Liver (tissue), 9 donors: ENCODE data around the gene ARHGEF3. TPM values are rescaled to one million over a fixed set of nuclear protein-coding genes. Genes with fewer than 3 reads are reported as not detected.

Experiments
- DNase-seq: peaks from one replicate; pipeline ENCODE4 v3.0.0-alpha.2; 2017; ENCODE audit warnings: low spot score
- H3K27ac ChIP-seq, 2 donors: one replicate each; pipeline ENCODE4 v1.7.0; 2013; ENCODE audit warnings: inconsistent platforms in 2 of 2, low read length in 2 of 2, control low read depth in 1 of 2, low read depth in 1 of 2, mild to moderate bottlenecking in 1 of 2
- H3K27me3 ChIP-seq, 4 donors: one replicate each; pipeline versions ENCODE4 v1.6.1 to v1.7.0; 2013; ENCODE audit warnings: low read length in 3 of 4, inconsistent platforms in 1 of 4, mild to moderate bottlenecking in 1 of 4, moderate library complexity in 1 of 4; ENCODE audit not compliant: control insufficient read depth in 4 of 4, insufficient read depth in 4 of 4
- H3K36me3 ChIP-seq, 4 donors: one replicate each; pipeline versions ENCODE4 v1.6.1 to v1.7.0; 2013; ENCODE audit warnings: low read length in 3 of 4, mild to moderate bottlenecking in 3 of 4, low read depth in 1 of 4, moderate library complexity in 1 of 4; ENCODE audit not compliant: control insufficient read depth in 4 of 4, insufficient read depth in 3 of 4
- H3K4me1 ChIP-seq, 4 donors: one replicate each; pipeline versions ENCODE4 v1.6.1 to v1.7.0; 2013; ENCODE audit warnings: low read length in 3 of 4, mild to moderate bottlenecking in 3 of 4, moderate library complexity in 1 of 4; ENCODE audit not compliant: control insufficient read depth in 4 of 4, insufficient read depth in 4 of 4
- H3K4me3 ChIP-seq, 3 donors: one replicate each; pipeline versions ENCODE4 v1.6.1 to v1.7.0; 2013; ENCODE audit warnings: low read length in 3 of 3, control low read depth in 1 of 3, low read depth in 1 of 3, mild to moderate bottlenecking in 1 of 3
- H3K9ac ChIP-seq, 2 donors: one replicate each; pipeline ENCODE4 v1.7.0; 2013; ENCODE audit warnings: low read length in 2 of 2, mild to moderate bottlenecking in 2 of 2, moderate library complexity in 2 of 2, control low read depth in 1 of 2, low read depth in 1 of 2
- H3K9me3 ChIP-seq, 4 donors: one replicate each; pipeline versions ENCODE4 v1.6.1 to v1.7.0; 2013; ENCODE audit warnings: low read length in 3 of 4; ENCODE audit not compliant: control insufficient read depth in 4 of 4
- ATF3 ChIP-seq: IDR thresholded peaks from 2 replicates; pipeline ENCODE4 v1.6.1; 2016; ENCODE audit warnings: antibody characterized with exemption
- CTCF ChIP-seq: fragments of 150-350 bp; IDR thresholded peaks from 2 replicates; pipeline ENCODE4 v1.5.1; 2017; ENCODE audit warnings: improper control_type of control experiment, low read depth, low read length; ENCODE audit not compliant: missing input control
- EGR1 ChIP-seq, 2 donors: IDR thresholded peaks; 2 replicates each; pipeline ENCODE4 v1.6.1; 2016 to 2018; ENCODE audit warnings: antibody characterized with exemption in 2 of 2, low read depth in 2 of 2
- FOXA1 ChIP-seq: IDR thresholded peaks from 2 replicates; pipeline ENCODE4 v1.6.1; 2016; ENCODE audit warnings: antibody characterized with exemption
- FOXA2 ChIP-seq: IDR thresholded peaks from 2 replicates; pipeline ENCODE4 v1.6.1; 2016; ENCODE audit warnings: antibody characterized with exemption
- GABPA ChIP-seq, 2 donors: IDR thresholded peaks in 1 of 2; conservative IDR thresholded peaks in 1 of 2; 2 replicates each; pipeline ENCODE4 v1.6.1; 2016; ENCODE audit warnings: antibody characterized with exemption in 2 of 2, mild to moderate bottlenecking in 1 of 2, moderate library complexity in 1 of 2
- HNF4A ChIP-seq, 2 donors: conservative IDR thresholded peaks; 2 replicates each; pipeline ENCODE4 v1.6.1; 2016; ENCODE audit warnings: antibody characterized with exemption in 2 of 2, mild to moderate bottlenecking in 2 of 2
- HNF4G ChIP-seq: IDR thresholded peaks from 2 replicates; pipeline ENCODE4 v1.6.1; 2016; ENCODE audit warnings: antibody characterized with exemption
- JUND ChIP-seq, 2 donors: IDR thresholded peaks; 2 replicates each; pipeline ENCODE4 v1.6.1; 2016; ENCODE audit warnings: antibody characterized with exemption in 2 of 2
- MAX ChIP-seq: IDR thresholded peaks from 2 replicates; pipeline ENCODE4 v1.6.1; 2016; ENCODE audit warnings: antibody characterized with exemption
- NR2F2 ChIP-seq: IDR thresholded peaks from 2 replicates; pipeline ENCODE4 v1.6.1; 2016; ENCODE audit warnings: antibody characterized with exemption
- RAD21 ChIP-seq, 2 donors: IDR thresholded peaks; 2 replicates each; pipeline ENCODE4 v1.6.1; 2016; ENCODE audit warnings: antibody characterized with exemption in 2 of 2, mild to moderate bottlenecking in 2 of 2
- REST ChIP-seq: IDR thresholded peaks from 2 replicates; pipeline ENCODE4 v1.6.1; 2016; ENCODE audit warnings: antibody characterized with exemption, mild to moderate bottlenecking
- RXRA ChIP-seq, 2 donors: IDR thresholded peaks; 2 replicates each; pipeline ENCODE4 v1.6.1; 2017 to 2018; ENCODE audit warnings: antibody characterized with exemption in 2 of 2, mild to moderate bottlenecking in 1 of 2
- TAF1 ChIP-seq: conservative IDR thresholded peaks from 2 replicates; pipeline ENCODE4 v1.6.1; 2016; ENCODE audit warnings: antibody characterized with exemption, mild to moderate bottlenecking
- YY1 ChIP-seq: IDR thresholded peaks from 2 replicates; pipeline ENCODE4 v1.6.1; 2016; ENCODE audit warnings: antibody characterized with exemption, mild to moderate bottlenecking
- WGBS: extraction: QIAGEN DNeasy Blood & Tissue Kit; methylation state at CpG from one replicate; pipeline ENCODE4 v1.1.7; 2013; 5-methylcytosine and 5-hydroxymethylcytosine counted together
- polyA plus RNA-seq, 2 donors: library from polyadenylated mRNA; stranded (reverse) in 1 of 2; unstranded in 1 of 2; fragments of 200-250 nt in 1 of 2; fragments of >200 nt in 1 of 2; fragmentation: Nextera tagmentation in 1 of 2; extraction: Ambion mirVana in 1 of 2; gene quantifications; one replicate each; pipeline versions ENCODE4 v1.2.1 to v1.2.3, GENCODE V29; 2013 to 2015
- total RNA-seq, 2 donors: library from RNA; depleted of rRNA; stranded (reverse); fragments of >200 nt; gene quantifications; one replicate each; pipeline ENCODE4 v1.2.3, GENCODE V29; 2014
- donor health status: healthy.
- donor health status: healthy.
- donor health status: healthy.
- donor health status: healthy.
- donor health status: healthy.

ARHGEF3 gene
- total and polyA plus RNA-seq, 4 donors: 1.6 to 7.9 (median 2.0) TPM

- Histone ChIP-seq H3K4me3 (no peak overlapping the region), H3K27ac (no peak overlapping the region), H3K27me3 (no peaks in the 10 kb centered on the region), H3K36me3 (no peaks in the 10 kb centered on the region), H3K9ac (no peak overlapping the region), H3K4me1 (no peaks in the 10 kb centered on the region), H3K9me3 (no peaks in the 10 kb centered on the region)
- 72% methylated on average over 8 of the region's 8 CpGs for whole genome bisulfite sequencing
- no peak for TF ChIP-seq JUND (IDR thresholded peaks at IDR 0.05)
- no peak for TF ChIP-seq TAF1
- TF ChIP-seq REST: no peak
- TF ChIP-seq NR2F2: no peak
- TF ChIP-seq FOXA2: no peak
- TF ChIP-seq MAX: no peak
- TF ChIP-seq EGR1 (IDR thresholded peaks at IDR 0.05; ENCODE audit: low read depth in 2 of 2): no peak
- TF ChIP-seq ATF3: no peak
- TF ChIP-seq FOXA1: no peak
- TF ChIP-seq YY1: no peak
- TF ChIP-seq CTCF: no peak
- TF ChIP-seq HNF4G: no peak
- no peak for DNase-seq
These were observed 25.8 kb downstream of the ARHGEF3 start for GRCh38 chr3:56775838-56776555.

- no peak for DNase-seq
- no peaks in the 10 kb centered on the region for H3K4me1 ChIP-seq
- H3K4me3 ChIP-seq: no peak overlapping the region
- no peaks in the 10 kb centered on the region for H3K9me3 ChIP-seq
- TF ChIP-seq FOXA1: no peak
- TF ChIP-seq CTCF: no peak
- TF ChIP-seq RAD21 (IDR thresholded peaks at IDR 0.05): no peak
- TF ChIP-seq YY1: no peak
- no peak for TF ChIP-seq RXRA (IDR thresholded peaks at IDR 0.05)
- TF ChIP-seq NR2F2: no peak
- no peak for TF ChIP-seq MAX
- TF ChIP-seq EGR1 (IDR thresholded peaks at IDR 0.05; ENCODE audit: low read depth in 2 of 2): no peak
- TF ChIP-seq HNF4A (conservative IDR thresholded peaks at IDR 0.05): no peak
- TF ChIP-seq GABPA (IDR thresholded peaks at IDR 0.05 in 1 of 2, conservative IDR thresholded peaks at IDR 0.05 in 1 of 2): no peak
- WGBS: 90% methylated on average over 7 of the region's 7 CpGs
- H3K36me3 ChIP-seq: no peaks in the 10 kb centered on the region
- H3K27me3 ChIP-seq: no peaks in the 10 kb centered on the region
- H3K9ac ChIP-seq: no peak overlapping the region
- no peak overlapping the region for H3K27ac ChIP-seq
These were observed 26.3 kb downstream of the ARHGEF3 start for GRCh38 chr3:56775445-56775837.
